DOHH2 (cell line): Measurements from ENCODE around the gene CFAP58.

Source experiments
- H3F3A ChIP-seq: fragments of 200-600 bp; sonication (generic), shearing (Covaris generic); 2 replicates; pipeline ENCODE4 v1.6.0; 2016; ENCODE audit warnings: antibody characterized with exemption, mild to moderate bottlenecking; ENCODE audit not compliant: control insufficient read depth, insufficient read depth
- H3K27ac ChIP-seq: fragments of 200-600 bp; sonication (generic); 2 replicates; pipeline ENCODE4 v1.5.1; 2014; ENCODE audit warnings: low read depth, mild to moderate bottlenecking, low read length, moderate library complexity
- H3K27me3 ChIP-seq: fragments of 200-600 bp; sonication (generic); 2 replicates; pipeline ENCODE4 v1.6.1; 2014; ENCODE audit warnings: mild to moderate bottlenecking, low read length, mixed read lengths; ENCODE audit not compliant: control insufficient read depth
- H3K36me3 ChIP-seq: fragments of 200-600 bp; sonication (generic); 2 replicates; pipeline ENCODE4 v1.6.1; 2014; ENCODE audit warnings: mild to moderate bottlenecking, low read length, moderate library complexity, mixed read lengths; ENCODE audit not compliant: control insufficient read depth
- H3K4me1 ChIP-seq: fragments of 200-600 bp; sonication (generic); 2 replicates; pipeline ENCODE4 v1.6.1; 2014; ENCODE audit warnings: mild to moderate bottlenecking, low read length, mixed read lengths; ENCODE audit not compliant: control insufficient read depth
- H3K4me2 ChIP-seq: fragments of 200-600 bp; sonication (generic); 2 replicates; pipeline ENCODE4 v1.6.0; 2014; ENCODE audit warnings: mild to moderate bottlenecking, low read length, moderate library complexity
- H3K4me3 ChIP-seq: fragments of 200-600 bp; sonication (generic); 2 replicates; pipeline ENCODE4 v1.5.1; 2014; ENCODE audit warnings: mild to moderate bottlenecking, low read length, mixed read lengths
- H3K79me2 ChIP-seq: fragments of 200-600 bp; sonication (generic); 2 replicates; pipeline ENCODE4 v1.6.1; 2014; ENCODE audit warnings: mild to moderate bottlenecking, low read length, mixed read lengths; ENCODE audit not compliant: control insufficient read depth
- H3K9me2 ChIP-seq: fragments of 200-600 bp; sonication (generic); replicated peaks from 2 replicates; pipeline ENCODE4 v1.6.1; 2014; ENCODE audit warnings: mild to moderate bottlenecking, low read length, mixed read lengths; ENCODE audit not compliant: control insufficient read depth
- H3K9me3 ChIP-seq: fragments of 200-600 bp; sonication (generic); 2 replicates; pipeline ENCODE4 v1.6.1; 2014; ENCODE audit warnings: antibody characterized with exemption, low read length, mixed read lengths; ENCODE audit not compliant: control insufficient read depth, insufficient read depth
- H4K20me1 ChIP-seq: fragments of 200-600 bp; sonication (generic); 2 replicates; pipeline ENCODE4 v1.6.0; 2014; ENCODE audit warnings: low read depth, mild to moderate bottlenecking, antibody characterized with exemption, low read length, moderate library complexity; ENCODE audit not compliant: control insufficient read depth, insufficient read depth
- EZH2phosphoT487 ChIP-seq: fragments of 200-600 bp; sonication (generic); IDR thresholded peaks from 2 replicates; pipeline ENCODE4 v1.6.1; 2017; ENCODE audit warnings: borderline replicate concordance, mild to moderate bottlenecking, antibody characterized with exemption, low read length, moderate library complexity, mixed read lengths
- TF ChIP-seq, protein P1 (sequence below): fragments of 200-600 bp; sonication (generic); IDR thresholded peaks from one replicate; pipeline ENCODE4 v1.5.1; 2014; ENCODE audit warnings: antibody characterized with exemption, mild to moderate bottlenecking, low read depth, low read length; ENCODE audit not compliant: poor library complexity, severe bottlenecking

CFAP58 gene

DNA sequence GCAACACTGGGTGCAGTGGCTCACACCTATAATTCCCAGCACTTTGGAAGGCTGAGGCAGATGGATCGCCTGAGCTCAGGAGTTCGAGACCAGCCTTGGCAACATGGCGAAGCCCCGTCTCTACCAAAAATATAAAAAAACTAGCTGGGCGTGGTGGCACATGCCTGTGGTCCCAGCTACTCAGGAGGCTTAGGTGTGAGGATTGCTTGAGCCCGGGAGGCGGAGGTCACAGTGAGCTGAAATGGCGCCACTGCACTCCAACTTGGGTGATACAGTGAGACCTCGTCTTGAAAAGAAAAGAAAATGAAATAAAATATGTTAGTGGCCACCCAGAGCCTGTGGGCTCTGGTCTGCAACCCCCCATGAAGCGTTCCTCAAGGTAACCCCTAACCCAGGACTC, 28.7 kb upstream of the CFAP58 start:
- H3K9me3 ChIP-seq: no peaks in the 10 kb centered on the region
- TF ChIP-seq EZH2phosphoT487: no peak
- TF ChIP-seq, protein P1, sequence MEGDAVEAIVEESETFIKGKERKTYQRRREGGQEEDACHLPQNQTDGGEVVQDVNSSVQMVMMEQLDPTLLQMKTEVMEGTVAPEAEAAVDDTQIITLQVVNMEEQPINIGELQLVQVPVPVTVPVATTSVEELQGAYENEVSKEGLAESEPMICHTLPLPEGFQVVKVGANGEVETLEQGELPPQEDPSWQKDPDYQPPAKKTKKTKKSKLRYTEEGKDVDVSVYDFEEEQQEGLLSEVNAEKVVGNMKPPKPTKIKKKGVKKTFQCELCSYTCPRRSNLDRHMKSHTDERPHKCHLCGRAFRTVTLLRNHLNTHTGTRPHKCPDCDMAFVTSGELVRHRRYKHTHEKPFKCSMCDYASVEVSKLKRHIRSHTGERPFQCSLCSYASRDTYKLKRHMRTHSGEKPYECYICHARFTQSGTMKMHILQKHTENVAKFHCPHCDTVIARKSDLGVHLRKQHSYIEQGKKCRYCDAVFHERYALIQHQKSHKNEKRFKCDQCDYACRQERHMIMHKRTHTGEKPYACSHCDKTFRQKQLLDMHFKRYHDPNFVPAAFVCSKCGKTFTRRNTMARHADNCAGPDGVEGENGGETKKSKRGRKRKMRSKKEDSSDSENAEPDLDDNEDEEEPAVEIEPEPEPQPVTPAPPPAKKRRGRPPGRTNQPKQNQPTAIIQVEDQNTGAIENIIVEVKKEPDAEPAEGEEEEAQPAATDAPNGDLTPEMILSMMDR: no peak
- peak overlapping the region; percentile 58 for H3K4me2 ChIP-seq
- peaks cover 60% of the 10 kb centered on the region for H3K4me1 ChIP-seq
- no peaks in the 10 kb centered on the region; the same call in 1 of the 2 replicates for H3K36me3 ChIP-seq
- no peaks in the 10 kb centered on the region for H3K9me2 ChIP-seq
- H3K79me2 ChIP-seq: peaks cover 100% of the 10 kb centered on the region
- H4K20me1 ChIP-seq: peaks cover 39% of the 10 kb centered on the region
- no peaks in the 10 kb centered on the region for H3F3A ChIP-seq
- H3K27ac ChIP-seq: no peak overlapping the region
- no peak overlapping the region for H3K4me3 ChIP-seq
- H3K27me3 ChIP-seq: no peaks in the 10 kb centered on the region

DNA sequence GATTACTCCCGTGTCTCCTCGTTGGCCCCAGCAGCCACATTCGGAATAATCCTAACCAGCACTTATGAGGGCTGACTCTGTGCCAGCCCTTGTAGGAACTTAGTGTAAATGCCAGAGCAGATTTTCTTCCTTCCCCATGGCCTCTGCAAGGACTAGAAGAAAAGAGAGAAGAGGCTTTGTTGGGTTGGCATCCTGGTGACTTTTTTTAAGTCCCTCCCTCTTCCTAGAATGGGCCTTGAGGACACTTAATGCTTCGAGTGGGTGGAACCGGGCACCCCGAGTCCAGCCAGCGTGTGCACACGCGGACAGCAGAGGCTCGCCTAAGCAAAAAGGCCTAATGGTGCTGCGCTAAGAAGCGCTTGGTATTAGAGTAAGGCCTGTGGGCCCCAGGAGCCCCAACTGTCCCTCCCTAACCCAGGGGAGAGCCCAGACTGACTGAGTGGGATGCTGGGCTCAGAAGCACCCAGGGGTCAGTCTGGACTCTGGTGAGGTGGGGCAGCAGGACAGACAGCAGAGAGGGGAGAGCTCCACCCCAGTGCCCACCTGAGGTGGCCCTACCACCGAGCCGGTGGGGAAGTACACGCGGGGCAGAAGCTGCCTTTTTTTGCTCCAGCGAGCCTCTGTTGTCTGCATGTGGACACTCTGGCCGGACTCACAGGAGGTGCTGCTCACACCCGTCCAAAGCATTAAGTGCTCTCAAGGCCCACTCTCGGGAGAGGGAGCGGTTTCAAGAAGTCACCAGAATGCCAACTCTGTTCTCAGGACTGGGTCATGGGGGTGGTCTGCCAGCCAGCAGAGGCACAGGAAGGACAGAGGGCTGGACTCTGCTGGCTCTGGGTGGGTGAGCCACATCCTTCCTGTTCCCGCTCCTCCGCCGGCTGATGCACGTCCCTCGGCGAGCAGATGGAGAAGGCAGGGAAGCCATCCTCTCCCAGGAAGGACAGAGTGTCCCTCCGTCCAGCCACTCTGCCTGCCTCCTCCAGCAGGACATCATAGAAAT, 27.9 kb upstream of the CFAP58 start:
- H3K4me1 ChIP-seq: peaks cover 68% of the 10 kb centered on the region
- H3K36me3 ChIP-seq: no peaks in the 10 kb centered on the region; the same call in 1 of the 2 replicates
- TF ChIP-seq, protein P1: no peak
- TF ChIP-seq EZH2phosphoT487: no peak
- H3K4me3 ChIP-seq: no peak overlapping the region
- H3K9me3 ChIP-seq: no peaks in the 10 kb centered on the region
- no peak overlapping the region for H3K4me2 ChIP-seq
- peaks cover 38% of the 10 kb centered on the region for H4K20me1 ChIP-seq
- H3F3A ChIP-seq: no peaks in the 10 kb centered on the region
- no peaks in the 10 kb centered on the region for H3K27me3 ChIP-seq
- peaks cover 100% of the 10 kb centered on the region for H3K79me2 ChIP-seq
- H3K27ac ChIP-seq: no peak overlapping the region
- no peaks in the 10 kb centered on the region for H3K9me2 ChIP-seq

DNA sequence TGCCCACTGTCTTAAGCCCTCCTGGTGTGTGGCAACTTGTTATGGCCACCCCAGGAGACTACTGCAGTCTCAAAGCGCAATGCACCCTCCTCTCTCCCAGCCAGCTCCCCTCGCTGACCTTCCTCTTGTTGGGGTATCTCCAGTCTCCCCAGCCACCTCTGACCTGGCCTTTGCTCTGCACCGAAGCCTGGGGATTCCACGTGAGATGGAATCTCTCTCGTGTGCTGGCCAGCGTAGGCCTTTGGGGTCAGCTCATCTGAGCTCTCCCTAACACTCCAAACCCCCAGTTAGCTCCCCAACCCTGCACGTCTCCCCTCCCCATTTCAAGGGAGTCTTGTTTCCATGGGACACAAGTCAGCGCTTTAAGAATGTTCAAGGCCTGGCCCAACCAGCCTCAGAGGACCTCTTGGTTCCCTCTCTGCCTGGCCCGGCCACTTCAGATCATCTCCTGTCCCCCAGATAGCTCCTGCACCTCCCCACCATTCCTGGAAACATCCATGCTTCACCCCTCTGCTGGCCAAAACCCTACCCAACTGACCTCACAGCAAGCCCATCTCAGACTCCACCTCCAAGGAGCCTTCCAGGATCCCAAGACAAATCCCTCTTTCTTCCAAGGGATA, 26.5 kb upstream of the CFAP58 start:
- no peaks in the 10 kb centered on the region for H3K9me2 ChIP-seq
- no peaks in the 10 kb centered on the region for H3K27me3 ChIP-seq
- H3F3A ChIP-seq: peaks cover 2% of the 10 kb centered on the region; the same call in 1 of the 2 replicates
- peaks cover 100% of the 10 kb centered on the region for H3K79me2 ChIP-seq
- H3K27ac ChIP-seq: no peak overlapping the region
- no peaks in the 10 kb centered on the region for H3K9me3 ChIP-seq
- TF ChIP-seq EZH2phosphoT487: no peak
- TF ChIP-seq, protein P1: no peak
- H3K4me2 ChIP-seq: no peak overlapping the region
- H3K36me3 ChIP-seq: peaks cover 3% of the 10 kb centered on the region; the same call in 1 of the 2 replicates
- H4K20me1 ChIP-seq: peaks cover 29% of the 10 kb centered on the region
- peaks cover 67% of the 10 kb centered on the region for H3K4me1 ChIP-seq
- H3K4me3 ChIP-seq: no peak overlapping the region
